Lung (tissue), 12 donors: ENCODE results near the gene LRRK1. TPM values are rescaled to one million over a fixed set of nuclear protein-coding genes. Genes with fewer than 3 reads are reported as not detected.
A peak's percentile ranks its signal among the peaks of the same experiment; 100 is the strongest.

Experiments used
- ATAC-seq: fragments of 200-7000 bp; cut with Tn5 transposase; one replicate; pipeline ENCODE4 v1.9.1; 2020; ENCODE audit warnings: moderate number of reproducible peaks; ENCODE audit not compliant: insufficient read depth, low FRiP score
- DNase-seq, 3 donors: peaks; one replicate each; pipeline ENCODE4 v3.0.0-alpha.2; 2013 to 2017
- H3K27ac ChIP-seq, 2 donors: one replicate each; pipeline ENCODE4 v1.5.1; 2013; ENCODE audit warnings: mild to moderate bottlenecking in 2 of 2, moderate library complexity in 2 of 2, control low read depth in 1 of 2, inconsistent platforms in 1 of 2, low read depth in 1 of 2, low read length in 1 of 2
- H3K27me3 ChIP-seq, 3 donors: one replicate each; pipeline ENCODE4 v1.5.1; 2013; ENCODE audit warnings: low read length in 2 of 3; ENCODE audit not compliant: control insufficient read depth in 3 of 3, insufficient read depth in 3 of 3
- H3K36me3 ChIP-seq, 4 donors: one replicate each; pipeline ENCODE4 v1.5.1; 2013; ENCODE audit warnings: low read length in 4 of 4, mild to moderate bottlenecking in 1 of 4, moderate library complexity in 1 of 4; ENCODE audit not compliant: control insufficient read depth in 4 of 4, insufficient read depth in 4 of 4
- H3K4me1 ChIP-seq, 5 donors: one replicate each; pipeline ENCODE4 v1.5.1; 2013; ENCODE audit warnings: low read length in 5 of 5, mild to moderate bottlenecking in 2 of 5, moderate library complexity in 1 of 5; ENCODE audit not compliant: control insufficient read depth in 5 of 5, insufficient read depth in 5 of 5
- H3K4me3 ChIP-seq: one replicate; pipeline ENCODE4 v1.5.1; 2013; ENCODE audit warnings: mild to moderate bottlenecking, control low read depth, moderate library complexity
- H3K9ac ChIP-seq, 2 donors: one replicate each; pipeline ENCODE4 v1.5.1; 2013; ENCODE audit warnings: low read length in 2 of 2, control low read depth in 1 of 2; ENCODE audit not compliant: insufficient read depth in 1 of 2
- H3K9me3 ChIP-seq, 4 donors: one replicate each; pipeline ENCODE4 v1.5.1; 2013; ENCODE audit warnings: low read length in 3 of 4, mild to moderate bottlenecking in 1 of 4, moderate library complexity in 1 of 4; ENCODE audit not compliant: control insufficient read depth in 4 of 4, insufficient read depth in 3 of 4
- WGBS, 2 donors: extraction: QIAGEN DNeasy Blood & Tissue Kit; methylation state at CpG; one replicate each; pipeline ENCODE4 v1.1.7; 2013; 5-methylcytosine and 5-hydroxymethylcytosine counted together
- polyA plus RNA-seq, 2 donors: library from polyadenylated mRNA; stranded (reverse); fragments of 200-250 nt; gene quantifications; one replicate each; pipeline ENCODE4 v1.2.1, GENCODE V29; 2013
- total RNA-seq, 2 donors: library from RNA; depleted of rRNA in 1 of 2; stranded (reverse); fragments of >200 nt in 1 of 2; gene quantifications; one replicate each; pipeline ENCODE4 v1.2.1, GENCODE V29; 2014 to 2021
- TF ChIP-seq, protein P1 (sequence below): IDR thresholded peaks from 2 replicates; pipeline ENCODE4 v1.5.1; 2012; ENCODE audit warnings: mild to moderate bottlenecking; ENCODE audit errors: control extremely low read depth, extremely low read depth
- donor health status: control.
- donor health status: control.
- donor health status: Bipolar disorder and iron deficiency.
- donor health status: healthy.
- donor health status: DM: yes; HTN: yes; CAD: no.

The LRRK1 gene
- total and polyA plus RNA-seq, 4 donors, result 5.7 to 22.9 (median 9.7) TPM

DNA sequence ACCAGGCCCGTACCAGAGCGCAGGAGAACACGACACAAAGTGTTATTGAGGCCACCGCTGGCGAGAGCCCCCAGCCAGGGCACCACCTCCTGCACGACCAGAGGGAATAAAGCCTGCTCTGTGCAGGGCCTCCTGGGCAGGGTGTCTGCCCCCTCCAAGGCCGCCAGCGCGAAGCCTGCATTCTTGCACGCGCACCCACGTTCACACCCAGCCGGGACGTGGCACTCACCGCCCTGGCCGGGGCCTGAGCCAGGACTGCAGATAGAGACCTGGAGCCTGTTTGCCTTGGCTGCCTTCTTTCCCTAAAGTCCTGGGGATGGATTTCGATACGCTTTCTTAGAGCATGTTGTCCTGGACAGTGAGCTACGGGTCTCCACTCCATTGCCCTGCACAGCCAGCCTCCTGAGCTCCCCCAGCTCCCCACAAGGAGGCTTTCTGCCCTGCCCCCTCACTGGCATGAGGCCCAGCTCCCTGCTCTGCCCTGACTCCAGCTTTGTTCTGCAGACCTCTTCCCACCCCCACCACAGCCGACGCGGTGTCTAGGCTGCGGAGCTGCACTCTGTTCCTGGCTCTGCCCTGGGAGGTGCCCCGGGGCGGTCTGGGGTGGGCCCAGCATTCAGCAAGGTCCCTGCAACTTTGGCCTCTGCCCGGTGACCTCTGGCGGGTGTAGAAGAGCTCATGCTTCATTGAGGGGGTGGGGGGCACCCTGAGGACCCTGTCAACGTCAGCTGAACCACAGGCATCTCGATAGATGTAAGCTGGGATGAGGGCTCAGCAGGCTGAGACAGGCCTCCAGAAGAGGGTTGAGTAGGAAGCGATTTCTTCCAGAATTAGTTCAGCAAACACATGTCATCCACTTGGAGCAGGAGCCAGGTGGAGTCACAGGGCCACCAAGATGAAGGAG, 145.0 kb downstream of the LRRK1 start:
- 74 to 82% methylated on average over 30 of the region's 30 CpGs for WGBS, 2 donors
- no peak for ATAC-seq
- Histone ChIP-seq H3K4me3 (no peak overlapping the region), H3K9ac (no peak overlapping the region), H3K27me3 (no peaks in the 10 kb centered on the region), H3K4me1 (peaks cover 0 to 36% (median 20%) of the 10 kb centered on the region in 5 donors), H3K9me3 (no peaks in the 10 kb centered on the region), H3K27ac (no peak overlapping the region), H3K36me3 (peaks cover 0 to 46% (median 0%) of the 10 kb centered on the region in 4 donors)
- TF ChIP-seq, protein P1, sequence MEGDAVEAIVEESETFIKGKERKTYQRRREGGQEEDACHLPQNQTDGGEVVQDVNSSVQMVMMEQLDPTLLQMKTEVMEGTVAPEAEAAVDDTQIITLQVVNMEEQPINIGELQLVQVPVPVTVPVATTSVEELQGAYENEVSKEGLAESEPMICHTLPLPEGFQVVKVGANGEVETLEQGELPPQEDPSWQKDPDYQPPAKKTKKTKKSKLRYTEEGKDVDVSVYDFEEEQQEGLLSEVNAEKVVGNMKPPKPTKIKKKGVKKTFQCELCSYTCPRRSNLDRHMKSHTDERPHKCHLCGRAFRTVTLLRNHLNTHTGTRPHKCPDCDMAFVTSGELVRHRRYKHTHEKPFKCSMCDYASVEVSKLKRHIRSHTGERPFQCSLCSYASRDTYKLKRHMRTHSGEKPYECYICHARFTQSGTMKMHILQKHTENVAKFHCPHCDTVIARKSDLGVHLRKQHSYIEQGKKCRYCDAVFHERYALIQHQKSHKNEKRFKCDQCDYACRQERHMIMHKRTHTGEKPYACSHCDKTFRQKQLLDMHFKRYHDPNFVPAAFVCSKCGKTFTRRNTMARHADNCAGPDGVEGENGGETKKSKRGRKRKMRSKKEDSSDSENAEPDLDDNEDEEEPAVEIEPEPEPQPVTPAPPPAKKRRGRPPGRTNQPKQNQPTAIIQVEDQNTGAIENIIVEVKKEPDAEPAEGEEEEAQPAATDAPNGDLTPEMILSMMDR, result no peak
- peak; percentile 63 to 78 (median 72) for DNase-seq

DNA sequence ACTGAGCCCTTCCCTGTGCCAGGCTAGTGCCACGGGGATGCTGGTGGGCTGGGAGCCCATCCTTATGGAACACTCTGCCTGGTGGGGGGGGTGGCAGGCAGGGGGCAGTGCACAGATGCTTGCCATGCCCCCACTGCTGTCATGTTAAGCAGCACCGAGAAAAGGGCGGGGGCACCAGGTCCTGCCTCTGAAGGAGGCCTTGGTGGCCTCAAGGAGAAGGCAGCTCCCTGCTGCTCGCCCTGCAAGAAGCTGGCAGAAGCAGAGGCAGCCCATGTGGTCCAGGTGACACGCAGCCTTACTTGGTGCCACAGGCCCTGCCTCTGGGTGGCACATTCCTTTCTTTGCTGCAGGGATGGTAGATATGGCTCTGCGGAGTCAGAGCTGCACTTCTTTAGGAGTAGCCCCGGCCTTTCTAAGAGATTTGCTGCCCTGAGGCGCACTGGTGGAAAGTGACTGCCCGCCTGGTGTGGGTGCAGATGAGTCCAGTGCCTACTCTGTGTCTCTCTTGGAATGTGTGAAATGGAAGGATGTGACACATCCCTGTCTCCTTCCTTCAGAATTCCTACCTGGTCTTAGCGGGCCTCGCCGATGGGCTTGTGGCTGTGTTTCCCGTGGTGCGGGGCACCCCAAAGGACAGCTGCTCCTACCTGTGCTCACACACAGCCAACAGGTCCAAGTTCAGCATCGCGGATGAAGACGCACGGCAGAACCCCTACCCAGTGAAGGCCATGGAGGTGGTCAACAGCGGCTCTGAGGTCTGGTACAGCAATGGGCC, 145.8 kb downstream of the LRRK1 start:
- H3K4me1 ChIP-seq, result peaks cover 0 to 44% (median 25%) of the 10 kb centered on the region in 5 donors
- no peaks in the 10 kb centered on the region for H3K9me3 ChIP-seq
- DNase-seq, result no peak
- H3K36me3 ChIP-seq, result peaks cover 0 to 44% (median 0%) of the 10 kb centered on the region in 4 donors
- no peak overlapping the region for H3K4me3 ChIP-seq
- TF ChIP-seq, protein P1, result no peak
- no peak overlapping the region for H3K27ac ChIP-seq
- ATAC-seq, result no peak
- WGBS, 2 donors, result 95 to 96% methylated on average over 19 of the region's 19 CpGs
- no peaks in the 10 kb centered on the region for H3K27me3 ChIP-seq
- no peak overlapping the region for H3K9ac ChIP-seq

DNA sequence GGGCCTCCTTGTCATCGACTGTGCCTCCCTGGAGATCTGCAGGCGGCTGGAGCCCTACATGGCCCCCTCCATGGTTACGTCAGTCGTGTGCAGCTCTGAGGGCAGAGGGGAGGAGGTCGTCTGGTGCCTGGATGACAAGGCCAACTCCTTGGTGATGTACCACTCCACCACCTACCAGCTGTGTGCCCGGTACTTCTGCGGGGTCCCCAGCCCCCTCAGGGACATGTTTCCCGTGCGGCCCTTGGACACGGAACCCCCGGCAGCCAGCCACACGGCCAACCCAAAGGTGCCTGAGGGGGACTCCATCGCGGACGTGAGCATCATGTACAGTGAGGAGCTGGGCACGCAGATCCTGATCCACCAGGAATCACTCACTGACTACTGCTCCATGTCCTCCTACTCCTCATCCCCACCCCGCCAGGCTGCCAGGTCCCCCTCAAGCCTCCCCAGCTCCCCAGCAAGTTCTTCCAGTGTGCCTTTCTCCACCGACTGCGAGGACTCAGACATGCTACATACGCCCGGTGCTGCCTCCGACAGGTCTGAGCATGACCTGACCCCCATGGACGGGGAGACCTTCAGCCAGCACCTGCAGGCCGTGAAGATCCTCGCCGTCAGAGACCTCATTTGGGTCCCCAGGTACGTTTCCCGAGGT, 146.5 kb downstream of the LRRK1 start:
- H3K9me3 ChIP-seq, result no peaks in the 10 kb centered on the region
- H3K4me1 ChIP-seq, result peaks cover 0 to 51% (median 31%) of the 10 kb centered on the region in 5 donors
- ATAC-seq (no peak), DNase-seq (no peak)
- H3K4me3 ChIP-seq, result no peak overlapping the region
- H3K9ac ChIP-seq, result no peak overlapping the region
- WGBS, 2 donors, result 95 to 96% methylated on average over 27 to 28 of the region's 28 CpGs
- peaks cover 0 to 40% (median 0%) of the 10 kb centered on the region in 4 donors for H3K36me3 ChIP-seq
- H3K27ac ChIP-seq, result no peak overlapping the region
- no peaks in the 10 kb centered on the region for H3K27me3 ChIP-seq
- TF ChIP-seq, protein P1, result no peak
